HG03139 (cell line): Measurements from ENCODE around the gene OVCA2.
A peak's percentile ranks its signal among the peaks of the same experiment; 100 is the strongest.

Source experiments
- ATAC-seq: cut with Tn5 transposase; IDR thresholded peaks from one replicate; pipeline ENCODE4 v1.9.1; 2021; ENCODE audit not compliant: unreplicated experiment

Gene OVCA2

DNA sequence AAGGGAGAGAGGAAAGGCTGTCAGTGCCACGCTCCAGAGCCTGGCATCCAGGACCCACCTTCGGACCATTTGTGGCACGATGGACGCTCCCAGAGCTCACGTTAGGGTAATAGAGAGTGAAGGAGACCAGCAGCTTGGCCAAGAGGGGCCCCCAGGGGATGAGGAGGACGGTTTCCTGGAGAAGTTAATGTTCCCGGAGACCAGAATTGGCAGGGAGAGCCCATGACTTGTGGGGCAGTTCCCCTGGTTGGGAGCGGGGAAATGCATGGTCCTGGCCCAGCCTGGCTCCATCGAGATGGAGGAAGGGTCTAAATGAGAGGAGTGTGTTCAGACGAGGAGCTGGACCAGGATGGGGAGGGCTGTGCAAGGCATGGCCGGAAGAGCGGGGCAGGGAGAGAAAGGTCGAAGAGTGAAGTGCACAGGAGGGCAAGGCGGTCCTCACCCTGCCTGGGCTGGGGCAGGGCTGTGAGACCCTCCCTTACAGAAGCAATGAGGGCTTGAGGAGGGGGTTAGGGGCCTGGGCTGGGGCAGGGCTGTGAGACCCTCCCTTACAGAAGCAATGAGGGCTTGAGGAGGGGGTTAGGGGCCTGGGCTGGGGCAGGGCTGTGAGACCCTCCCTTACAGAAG, 10.2 kb downstream of the OVCA2 start:
- no peak for ATAC-seq

DNA sequence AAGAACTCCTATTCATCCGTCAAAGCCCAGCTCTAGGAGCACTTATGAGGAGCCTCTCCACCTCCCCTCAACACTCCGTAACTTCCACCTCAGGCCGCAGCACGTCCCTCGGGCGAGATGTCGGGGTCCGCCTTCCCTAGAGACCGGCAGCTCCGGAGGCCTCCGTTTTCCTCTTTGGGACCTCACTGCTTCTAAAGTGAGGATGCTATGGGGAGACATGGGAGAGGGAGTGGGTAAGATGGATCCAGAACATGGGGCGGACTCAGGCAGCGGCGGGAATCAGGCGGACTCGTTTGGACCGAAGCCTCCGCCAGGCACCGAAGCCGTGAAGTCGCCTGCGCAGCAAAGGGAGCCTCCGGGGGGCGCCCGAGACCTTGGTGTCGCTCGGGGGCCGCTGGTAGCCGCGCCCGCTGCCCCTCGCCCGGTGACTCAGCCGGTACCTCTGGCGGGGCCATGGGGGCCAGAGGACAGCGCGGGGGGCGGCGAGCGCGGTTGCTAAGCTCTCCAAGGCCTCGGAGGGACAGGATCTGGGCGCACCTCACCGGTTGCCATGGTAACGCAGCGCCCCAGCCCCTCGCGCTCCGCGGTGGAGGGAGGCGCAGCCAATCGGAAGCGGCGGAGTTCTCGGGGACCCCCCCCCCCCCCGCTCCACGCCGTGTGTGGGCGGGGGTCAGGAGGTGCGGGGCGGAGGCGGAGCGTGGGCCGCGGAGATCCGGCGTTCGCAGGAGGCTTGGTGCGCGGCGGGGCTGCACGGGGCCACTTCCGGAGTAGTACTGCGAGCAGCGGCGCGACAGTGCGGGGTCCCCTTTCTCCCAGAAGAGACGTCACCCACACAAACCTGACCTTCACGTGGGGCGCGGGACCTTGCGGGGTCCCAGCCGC, 11.8 kb downstream of the OVCA2 start:
- no peak for ATAC-seq

DNA sequence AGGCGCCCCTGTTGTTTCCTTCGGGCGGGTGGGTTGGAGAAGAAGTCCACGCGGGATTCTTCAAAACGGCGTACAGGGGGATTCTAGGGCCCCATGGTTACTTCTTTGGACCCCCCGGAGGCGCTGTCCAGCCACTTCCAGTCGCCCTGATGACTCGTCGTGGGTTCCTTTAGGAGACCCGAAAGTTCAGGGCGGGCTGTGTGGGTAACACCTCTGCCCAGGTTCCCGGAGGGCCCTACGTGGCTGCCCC, 12.4 kb downstream of the OVCA2 start:
- no peak for ATAC-seq

DNA sequence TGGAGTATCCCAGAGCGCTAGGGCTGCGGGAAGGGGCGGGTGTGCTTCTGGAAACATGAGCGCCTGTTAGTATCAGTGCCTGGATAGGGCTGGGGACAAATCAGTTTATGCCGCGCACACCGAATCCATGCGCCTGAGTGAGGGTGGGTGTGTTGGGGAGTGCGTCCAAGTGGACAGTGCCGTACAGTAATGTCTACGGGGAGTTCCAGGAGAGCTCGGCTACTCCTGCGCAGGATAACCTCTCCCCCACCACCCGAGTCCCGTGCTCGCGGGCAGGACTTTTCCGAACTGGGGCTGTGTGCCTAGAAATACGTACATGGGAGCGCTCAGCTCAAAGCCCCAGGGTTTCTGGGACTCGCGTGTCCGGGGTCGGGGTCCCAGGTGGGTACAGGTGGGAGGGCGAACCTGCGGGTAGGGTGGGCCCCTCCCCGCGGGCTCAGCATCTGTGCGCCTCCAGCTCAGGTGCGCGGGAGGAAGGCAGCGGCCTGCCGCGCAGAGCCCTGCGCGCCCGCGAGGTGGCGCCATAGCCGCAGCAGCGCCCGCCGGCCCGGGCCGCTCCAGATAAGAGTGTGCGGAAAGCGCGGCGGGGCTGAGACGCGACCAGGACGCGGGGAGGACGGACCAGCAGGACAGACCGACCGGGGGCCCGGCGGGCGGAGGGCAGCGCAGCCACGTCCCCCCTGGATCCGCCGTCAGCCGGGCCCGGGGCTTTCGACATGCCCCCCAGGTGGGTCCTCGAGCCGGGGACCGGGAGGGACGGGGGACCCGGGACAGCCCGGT, 12.9 kb downstream of the OVCA2 start, which contains the start of gene HIC1:
TSS of gene HIC1 (plus strand) at position 592 of the 780 bp plus-strand sequence. CDS start 1,588 bp downstream, outside the sequence.
- ATAC-seq: peak; percentile 31

DNA sequence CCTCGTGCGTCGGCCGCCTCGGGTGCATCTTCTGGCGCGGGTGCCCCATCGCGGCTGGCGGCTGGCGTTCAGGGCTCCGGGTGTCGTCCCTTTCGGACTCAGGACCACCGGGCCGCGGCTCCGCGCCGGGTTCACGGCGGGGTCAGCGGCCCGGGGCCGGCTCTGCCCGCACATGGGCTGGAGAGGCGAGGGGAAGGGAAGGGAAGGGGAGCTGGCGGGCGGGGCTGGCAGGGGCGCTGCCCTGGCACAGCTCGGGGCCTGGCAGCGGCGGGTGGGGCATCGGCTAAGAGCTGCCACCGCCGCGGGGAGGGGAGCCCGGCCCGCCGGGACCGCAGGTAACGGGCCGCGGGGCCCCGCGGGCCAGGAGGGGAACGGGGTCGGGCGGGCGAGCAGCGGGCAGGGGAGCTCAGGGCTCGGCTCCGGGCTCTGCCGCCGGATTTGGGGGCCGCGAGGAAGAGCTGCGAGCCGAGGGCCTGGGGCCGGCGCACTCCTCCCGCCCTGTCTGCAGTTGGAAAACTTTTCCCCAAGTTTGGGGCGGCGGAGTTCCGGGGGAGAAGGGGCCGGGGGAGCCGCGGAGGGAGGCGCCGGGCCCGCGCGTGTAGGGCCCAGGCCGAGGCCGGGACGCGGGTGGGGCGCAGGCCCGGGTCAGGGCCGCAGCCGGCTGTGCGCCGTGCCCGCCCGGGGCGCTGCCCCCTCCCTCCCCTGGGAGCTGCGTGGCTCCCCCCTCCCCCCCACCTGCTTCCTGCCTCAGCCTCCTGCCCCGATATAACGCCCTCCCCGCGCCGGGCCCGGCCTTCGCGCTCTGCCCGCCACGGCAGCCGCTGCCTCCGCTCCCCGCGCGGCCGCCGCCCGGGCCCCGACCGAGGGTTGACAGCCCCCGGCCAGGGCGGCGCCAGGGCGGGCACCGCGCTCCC, 13.7 kb downstream of the OVCA2 start:
- ATAC-seq: no peak

DNA sequence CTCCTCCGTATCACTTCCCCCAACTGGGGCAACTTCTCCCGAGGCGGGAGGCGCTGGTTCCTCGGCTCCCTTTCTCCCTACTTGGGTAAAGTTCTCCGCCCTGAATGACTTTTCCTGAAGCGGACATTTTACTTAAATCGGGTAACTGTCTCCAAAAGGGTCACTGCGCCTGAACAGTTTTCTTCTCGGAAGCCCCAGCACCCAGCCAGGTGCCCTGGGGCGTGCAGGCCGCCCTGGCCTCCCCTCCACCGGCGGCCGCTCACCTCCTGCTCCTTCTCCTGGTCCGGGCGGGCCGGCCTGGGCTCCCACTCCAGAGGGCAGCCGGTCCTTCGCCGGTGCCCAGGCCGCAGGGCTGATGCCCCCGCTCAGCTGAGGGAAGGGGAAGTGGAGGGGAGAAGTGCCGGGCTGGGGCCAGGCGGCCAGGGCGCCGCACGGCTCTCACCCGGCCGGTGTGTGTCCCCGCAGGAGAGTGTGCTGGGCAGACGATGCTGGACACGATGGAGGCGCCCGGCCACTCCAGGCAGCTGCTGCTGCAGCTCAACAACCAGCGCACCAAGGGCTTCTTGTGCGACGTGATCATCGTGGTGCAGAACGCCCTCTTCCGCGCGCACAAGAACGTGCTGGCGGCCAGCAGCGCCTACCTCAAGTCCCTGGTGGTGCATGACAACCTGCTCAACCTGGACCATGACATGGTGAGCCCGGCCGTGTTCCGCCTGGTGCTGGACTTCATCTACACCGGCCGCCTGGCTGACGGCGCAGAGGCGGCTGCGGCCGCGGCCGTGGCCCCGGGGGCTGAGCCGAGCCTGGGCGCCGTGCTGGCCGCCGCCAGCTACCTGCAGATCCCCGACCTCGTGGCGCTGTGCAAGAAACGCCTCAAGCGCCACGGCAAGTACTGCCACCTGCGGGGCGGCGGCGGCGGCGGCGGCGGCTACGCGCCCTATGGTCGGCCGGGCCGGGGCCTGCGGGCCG, 14.7 kb downstream of the OVCA2 start:
- no peak for ATAC-seq

DNA sequence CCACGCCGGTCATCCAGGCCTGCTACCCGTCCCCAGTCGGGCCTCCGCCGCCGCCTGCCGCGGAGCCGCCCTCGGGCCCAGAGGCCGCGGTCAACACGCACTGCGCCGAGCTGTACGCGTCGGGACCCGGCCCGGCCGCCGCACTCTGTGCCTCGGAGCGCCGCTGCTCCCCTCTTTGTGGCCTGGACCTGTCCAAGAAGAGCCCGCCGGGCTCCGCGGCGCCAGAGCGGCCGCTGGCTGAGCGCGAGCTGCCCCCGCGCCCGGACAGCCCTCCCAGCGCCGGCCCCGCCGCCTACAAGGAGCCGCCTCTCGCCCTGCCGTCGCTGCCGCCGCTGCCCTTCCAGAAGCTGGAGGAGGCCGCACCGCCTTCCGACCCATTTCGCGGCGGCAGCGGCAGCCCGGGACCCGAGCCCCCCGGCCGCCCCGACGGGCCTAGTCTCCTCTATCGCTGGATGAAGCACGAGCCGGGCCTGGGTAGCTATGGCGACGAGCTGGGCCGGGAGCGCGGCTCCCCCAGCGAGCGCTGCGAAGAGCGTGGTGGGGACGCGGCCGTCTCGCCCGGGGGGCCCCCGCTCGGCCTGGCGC, 15.4 kb downstream of the OVCA2 start:
- ATAC-seq: no peak

DNA sequence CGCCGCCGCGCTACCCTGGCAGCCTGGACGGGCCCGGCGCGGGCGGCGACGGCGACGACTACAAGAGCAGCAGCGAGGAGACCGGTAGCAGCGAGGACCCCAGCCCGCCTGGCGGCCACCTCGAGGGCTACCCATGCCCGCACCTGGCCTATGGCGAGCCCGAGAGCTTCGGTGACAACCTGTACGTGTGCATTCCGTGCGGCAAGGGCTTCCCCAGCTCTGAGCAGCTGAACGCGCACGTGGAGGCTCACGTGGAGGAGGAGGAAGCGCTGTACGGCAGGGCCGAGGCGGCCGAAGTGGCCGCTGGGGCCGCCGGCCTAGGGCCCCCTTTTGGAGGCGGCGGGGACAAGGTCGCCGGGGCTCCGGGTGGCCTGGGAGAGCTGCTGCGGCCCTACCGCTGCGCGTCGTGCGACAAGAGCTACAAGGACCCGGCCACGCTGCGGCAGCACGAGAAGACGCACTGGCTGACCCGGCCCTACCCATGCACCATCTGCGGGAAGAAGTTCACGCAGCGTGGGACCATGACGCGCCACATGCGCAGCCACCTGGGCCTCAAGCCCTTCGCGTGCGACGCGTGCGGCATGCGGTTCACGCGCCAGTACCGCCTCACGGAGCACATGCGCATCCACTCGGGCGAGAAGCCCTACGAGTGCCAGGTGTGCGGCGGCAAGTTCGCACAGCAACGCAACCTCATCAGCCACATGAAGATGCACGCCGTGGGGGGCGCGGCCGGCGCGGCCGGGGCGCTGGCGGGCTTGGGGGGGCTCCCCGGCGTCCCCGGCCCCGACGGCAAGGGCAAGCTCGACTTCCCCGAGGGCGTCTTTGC, 16.2 kb downstream of the OVCA2 start:
- ATAC-seq: no peak

DNA sequence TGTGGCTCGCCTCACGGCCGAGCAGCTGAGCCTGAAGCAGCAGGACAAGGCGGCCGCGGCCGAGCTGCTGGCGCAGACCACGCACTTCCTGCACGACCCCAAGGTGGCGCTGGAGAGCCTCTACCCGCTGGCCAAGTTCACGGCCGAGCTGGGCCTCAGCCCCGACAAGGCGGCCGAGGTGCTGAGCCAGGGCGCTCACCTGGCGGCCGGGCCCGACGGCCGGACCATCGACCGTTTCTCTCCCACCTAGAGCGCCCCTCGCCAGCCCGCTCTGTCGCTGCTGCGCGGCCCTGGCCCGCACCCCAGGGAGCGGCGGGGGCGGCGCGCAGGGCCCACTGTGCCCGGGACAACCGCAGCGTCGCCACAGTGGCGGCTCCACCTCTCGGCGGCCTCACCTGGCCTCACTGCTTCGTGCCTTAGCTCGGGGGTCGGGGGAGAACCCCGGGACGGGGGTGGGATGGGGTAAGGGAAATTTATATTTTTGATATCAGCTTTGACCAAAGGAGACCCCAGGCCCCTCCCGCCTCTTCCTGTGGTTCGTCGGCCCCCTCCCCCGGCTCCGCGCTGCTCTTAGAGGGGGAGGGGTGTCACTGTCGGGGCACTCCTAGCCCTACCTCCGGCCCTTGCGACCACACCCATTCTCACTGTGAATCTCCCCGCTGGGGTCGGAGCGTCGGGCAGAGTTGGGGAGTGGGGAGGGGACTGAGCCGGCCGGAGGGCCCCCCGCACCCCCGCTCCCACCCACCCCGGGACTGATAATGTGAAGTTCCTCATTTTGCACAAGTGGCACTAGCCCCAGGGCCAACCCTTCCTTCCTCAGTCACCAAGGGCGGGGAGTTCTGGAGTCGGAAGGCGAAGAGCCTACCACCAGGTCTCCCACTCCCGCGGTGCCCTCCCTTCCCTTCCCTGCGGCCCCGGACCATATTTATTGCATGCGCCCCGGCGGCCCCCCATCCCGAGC, 17.0 kb downstream of the OVCA2 start:
- ATAC-seq: no peak

DNA sequence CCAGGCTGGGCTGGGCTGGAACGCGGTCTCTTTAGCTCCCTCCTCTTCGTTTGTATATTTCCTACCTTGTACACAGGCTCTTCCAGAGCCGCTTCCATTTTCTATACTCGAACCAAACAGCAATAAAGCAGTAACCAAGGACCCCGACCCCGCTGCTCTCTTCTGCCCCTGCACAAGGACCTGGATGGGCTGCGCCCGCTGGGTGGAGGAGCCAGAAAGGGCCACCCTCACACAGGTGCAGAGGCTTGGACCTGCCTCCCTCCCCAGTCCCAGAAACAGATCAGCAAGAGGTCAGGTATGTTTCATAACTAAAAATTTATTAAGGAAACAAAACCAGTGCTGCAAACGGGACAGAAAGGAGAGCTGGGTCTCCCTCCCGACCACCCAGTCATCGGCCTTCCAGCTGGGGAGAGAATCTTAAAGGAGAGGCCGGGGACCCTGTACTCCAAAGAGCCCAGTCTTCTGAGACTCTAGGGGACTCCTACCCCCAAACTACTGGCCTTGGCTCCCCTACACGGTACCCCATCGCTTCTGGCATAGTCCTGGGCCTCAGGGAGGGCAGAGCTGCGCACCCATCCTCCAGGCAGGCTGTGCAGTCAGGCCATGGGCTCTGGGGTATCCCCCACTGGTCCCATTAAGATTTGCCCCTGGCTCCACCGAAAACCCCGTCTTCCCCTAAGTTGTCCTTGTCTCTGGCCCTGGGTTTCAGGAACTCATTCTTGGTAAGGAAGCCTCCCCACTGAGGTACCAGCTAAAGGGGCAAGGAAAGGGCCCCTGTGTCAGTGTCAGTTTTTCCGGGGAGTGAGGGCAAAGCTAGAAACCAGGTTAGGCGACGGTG, 17.9 kb downstream of the OVCA2 start:
- ATAC-seq: no peak

DNA sequence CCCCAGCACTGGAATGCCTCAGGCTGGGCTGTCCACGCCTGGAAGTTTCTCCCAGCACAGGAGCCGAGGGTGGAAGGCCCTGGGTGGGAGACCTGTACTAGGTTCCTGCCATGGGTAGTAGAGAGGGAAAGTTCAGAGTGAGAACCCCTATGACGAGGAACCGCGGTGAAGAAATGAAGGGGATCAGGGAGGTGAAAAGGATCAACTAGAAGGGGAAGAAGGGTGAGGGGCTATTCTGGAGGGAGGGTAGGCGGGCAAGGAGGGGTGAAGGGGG, 18.5 kb downstream of the OVCA2 start:
- no peak for ATAC-seq

DNA sequence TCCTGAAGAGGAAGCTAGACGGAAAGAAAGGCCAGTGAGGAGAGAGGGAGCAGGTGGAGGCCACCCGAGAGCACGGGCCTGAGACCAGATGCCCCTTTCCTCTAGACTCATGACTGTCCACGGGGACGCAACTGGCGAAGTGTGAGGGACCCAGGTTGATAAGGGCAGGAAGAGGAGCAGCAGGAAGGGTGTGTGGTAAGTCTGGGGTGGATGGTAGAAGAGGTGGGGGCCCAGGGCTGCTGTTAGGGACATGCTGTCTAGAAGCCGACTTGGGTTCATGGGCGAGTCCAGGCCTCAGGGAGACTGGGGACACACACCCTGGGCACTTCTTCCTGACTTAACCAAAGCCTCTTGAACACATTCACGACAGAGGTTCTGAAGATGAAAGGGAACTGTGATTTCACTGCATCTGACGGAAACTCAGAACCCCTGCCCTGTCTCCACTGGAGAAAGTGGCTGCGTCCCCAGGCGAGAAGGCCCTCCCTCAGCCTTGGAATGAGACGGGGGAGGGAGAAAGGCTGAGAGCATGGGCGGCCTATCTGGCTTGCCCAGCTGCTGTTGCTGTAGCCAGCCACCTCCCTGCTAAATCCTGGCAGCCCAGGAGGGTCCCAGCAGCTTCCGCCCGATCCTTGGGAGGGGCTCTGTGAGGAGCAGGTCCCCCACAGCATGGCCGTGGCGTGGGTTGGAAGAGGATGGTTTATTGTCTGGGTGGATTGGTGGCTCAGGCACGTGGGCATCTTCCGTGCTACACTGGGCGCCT, 19.0 kb downstream of the OVCA2 start:
- ATAC-seq: no peak

DNA sequence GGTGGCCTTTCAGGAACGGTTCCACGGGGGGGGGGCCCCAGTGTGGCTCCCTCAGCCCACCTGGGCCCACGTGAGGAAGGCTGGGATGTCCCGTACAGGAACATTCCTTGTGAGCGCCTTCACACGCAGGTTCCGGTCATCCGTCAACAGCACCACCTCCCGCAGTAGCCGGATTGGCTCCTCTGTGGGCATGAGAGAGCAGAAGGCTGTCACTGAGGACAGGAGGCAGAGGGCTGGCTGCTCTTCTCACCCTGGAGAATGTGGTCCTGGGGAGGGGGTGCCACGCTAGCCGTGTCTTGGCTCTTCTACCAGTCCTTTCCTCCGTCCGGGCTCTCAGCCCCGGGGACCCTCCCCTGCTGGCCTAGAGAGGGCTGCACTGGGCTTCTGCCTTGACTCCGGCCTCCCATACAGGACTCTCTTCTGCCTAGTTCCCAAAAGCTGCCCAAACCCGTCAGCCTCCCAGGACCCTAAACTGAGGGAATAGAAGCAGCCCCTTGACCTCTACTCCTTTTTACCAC, 19.7 kb downstream of the OVCA2 start:
- ATAC-seq: no peak

DNA sequence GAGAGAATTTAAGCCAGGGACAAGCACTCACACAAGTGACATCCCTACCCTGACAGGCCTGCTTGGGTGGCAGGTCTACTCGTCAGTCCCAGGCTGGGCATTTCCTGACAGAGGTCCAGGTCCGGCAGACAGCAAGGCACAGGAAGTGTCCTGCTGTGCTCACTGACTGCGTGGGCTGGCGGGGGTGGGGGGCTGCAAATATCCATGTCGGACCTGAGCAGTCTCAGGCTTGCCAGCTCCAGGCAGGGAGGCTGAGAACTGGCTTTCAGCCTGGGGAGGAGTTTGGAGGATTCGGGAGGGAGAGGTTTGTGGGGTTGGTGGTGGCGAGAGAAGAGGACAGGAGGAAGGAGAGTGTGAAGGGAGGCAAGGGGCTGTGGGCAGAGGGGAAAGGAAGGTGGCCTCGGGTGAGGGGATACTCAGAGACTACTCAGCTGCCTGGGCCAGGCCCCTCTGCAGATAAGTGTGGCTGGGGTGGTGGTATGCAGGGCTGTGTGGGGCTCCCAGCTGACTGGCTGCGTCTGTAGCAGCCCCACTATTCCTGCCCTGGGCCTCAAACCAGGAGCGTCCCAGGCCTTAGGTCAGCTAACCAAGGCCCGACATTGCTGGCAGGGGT, 20.9 kb downstream of the OVCA2 start:
- no peak for ATAC-seq
